Spleen (tissue), 11 donors: ENCODE results near the gene NLRP14. TPM values are rescaled to one million over a fixed set of nuclear protein-coding genes. Genes with fewer than 3 reads are reported as not detected.

ENCODE experiments used
- DNase-seq: peaks from one replicate; pipeline ENCODE4 v3.0.0-alpha.2; 2020
- H3K27ac ChIP-seq, 8 donors: fragments of 200-600 bp; sonication (generic) in 7 of 8; 1 replicate in 4 of 8; 2 replicates in 4 of 8; pipeline versions ENCODE4 v1.5.0 to v1.8.0; 2016 to 2021; ENCODE audit warnings: inconsistent platforms in 4 of 8, mild to moderate bottlenecking in 4 of 8, moderate library complexity in 1 of 8
- H3K27me3 ChIP-seq, 7 donors: fragments of 200-600 bp; sonication (generic) in 6 of 7; replicated peaks in 1 of 7; 1 replicate in 4 of 7; 2 replicates in 3 of 7; pipeline versions ENCODE4 v1.5.0 to v1.8.0; 2016 to 2021; ENCODE audit warnings: inconsistent platforms in 3 of 7, mild to moderate bottlenecking in 1 of 7
- H3K36me3 ChIP-seq, 6 donors: fragments of 200-600 bp; sonication (generic) in 5 of 6; 1 replicate in 4 of 6; 2 replicates in 2 of 6; pipeline versions ENCODE4 v1.5.0 to v1.8.0; 2016 to 2021; ENCODE audit warnings: inconsistent platforms in 2 of 6
- H3K4me1 ChIP-seq, 6 donors: fragments of 200-600 bp; sonication (generic) in 5 of 6; 1 replicate in 3 of 6; 2 replicates in 3 of 6; pipeline versions ENCODE4 v1.5.0 to v1.8.0; 2016 to 2021; ENCODE audit warnings: inconsistent platforms in 3 of 6
- H3K4me3 ChIP-seq, 8 donors: fragments of 200-600 bp; sonication (generic) in 7 of 8; 1 replicate in 4 of 8; 2 replicates in 4 of 8; pipeline versions ENCODE4 v1.5.0 to v1.8.0; 2016 to 2021; ENCODE audit warnings: inconsistent platforms in 4 of 8, mild to moderate bottlenecking in 4 of 8, moderate library complexity in 2 of 8
- H3K9me3 ChIP-seq, 8 donors: fragments of 200-600 bp; sonication (generic) in 7 of 8; 1 replicate in 4 of 8; 2 replicates in 4 of 8; pipeline versions ENCODE4 v1.5.0 to v1.8.0; 2016 to 2021; ENCODE audit warnings: inconsistent platforms in 4 of 8
- POLR2A ChIP-seq, 3 donors: fragments of 450-650 bp; IDR thresholded peaks; one replicate each; pipeline ENCODE4 v1.5.1; 2017; ENCODE audit warnings: antibody characterized with exemption in 3 of 3, mild to moderate bottlenecking in 1 of 3
- POLR2AphosphoS5 ChIP-seq, 3 donors: sonication (generic); formaldehyde crosslinking; IDR thresholded peaks; one replicate each; pipeline ENCODE4 v1.5.1; 2017; ENCODE audit warnings: antibody characterized with exemption in 3 of 3
- WGBS, 5 donors: extraction: QIAGEN DNeasy Blood & Tissue Kit in 3 of 5; methylation state at CpG; one replicate each; pipeline versions ENCODE4 v1.1.5 to v1.1.7; 2013 to 2018; 5-methylcytosine and 5-hydroxymethylcytosine counted together
- intact Hi-C: fragments of 100-400 bp; cut with DNase I; formaldehyde crosslinking; loops from one replicate; pipeline ENCODE4 v1.15.0; 2023; ENCODE audit warnings: low total_unique reads
- polyA plus RNA-seq, 3 donors: library from polyadenylated mRNA; stranded (reverse); fragments of 200-250 nt; gene quantifications; one replicate each; pipeline ENCODE4 v1.2.1, GENCODE V29; 2013
- total RNA-seq, 7 donors: library from RNA; depleted of rRNA in 3 of 7; stranded (reverse); fragments of >200 nt in 3 of 7; fragmentation: NEBNext Ultra II Directional in 4 of 7; extraction: Animal tissue kit (Norgen Biotek cat#: 25700) in 4 of 7; gene quantifications; one replicate each; pipeline versions ENCODE4 v1.1.0 to v1.2.1, GENCODE V29; 2016 to 2021
- TF ChIP-seq, protein P1 (sequence below), 11 experiments: fragments of 200-600 bp in 7 of 11; fragments of 450-650 bp in 4 of 11; sonication (generic) in 4 of 11; IDR thresholded peaks in 8 of 11; conservative IDR thresholded peaks in 3 of 11; 1 replicate in 7 of 11; 2 replicates in 4 of 11; pipeline versions ENCODE4 v1.4.0 to v1.8.0; 2016 to 2021; ENCODE audit warnings: antibody characterized with exemption in 11 of 11, inconsistent platforms in 4 of 11, mild to moderate bottlenecking in 1 of 11
- donor health status: healthy with polysubstance abuse.
- donor health status: DM: no; HTN: no; CAD: no; lungs with moderate emphysema.
- donor health status: DM: no; HTN: no; CAD: no.
- donor health status: Bipolar disorder and iron deficiency.
- donor health status: healthy.
- donor health status: DM: no; HTN: no; CAD: no.
- donor health status: DM: yes; HTN: yes; CAD: no.

NLRP14 gene
- total and polyA plus RNA-seq, 10 donors: 0.02 to 1.5 (median 0.28) TPM; not detected in 2

DNA sequence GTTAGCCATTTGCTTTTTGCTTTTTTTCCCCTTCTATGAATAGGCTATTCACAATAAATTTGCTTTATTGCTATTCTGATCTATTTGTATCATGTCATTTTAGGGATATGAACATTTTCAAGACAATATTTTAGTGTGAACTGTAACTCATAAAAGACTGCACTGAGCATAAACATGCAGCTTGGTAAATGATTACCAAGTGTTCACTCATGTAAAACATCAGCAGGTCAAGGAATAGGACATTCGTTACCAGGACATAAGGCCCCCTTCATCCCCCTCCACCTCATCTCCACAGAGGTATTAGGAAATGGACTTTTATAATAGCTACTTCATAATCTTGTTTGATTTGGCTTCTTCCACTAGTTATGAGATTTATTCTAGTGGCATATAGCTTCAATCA is 12.4 kb downstream of the NLRP14 start:
- 0 to 42% (median 4%) methylated on average over 1 of the region's 1 CpG for WGBS, 5 donors
- intact Hi-C loops: no loop called here
- Histone ChIP-seq H3K27ac (no peak overlapping the region), H3K4me1 (no peaks in the 10 kb centered on the region), H3K4me3 (no peak overlapping the region), H3K36me3 (no peaks in the 10 kb centered on the region), H3K9me3 (no peaks in the 10 kb centered on the region), H3K27me3 (no peaks in the 10 kb centered on the region)
- TF ChIP-seq, protein P1, sequence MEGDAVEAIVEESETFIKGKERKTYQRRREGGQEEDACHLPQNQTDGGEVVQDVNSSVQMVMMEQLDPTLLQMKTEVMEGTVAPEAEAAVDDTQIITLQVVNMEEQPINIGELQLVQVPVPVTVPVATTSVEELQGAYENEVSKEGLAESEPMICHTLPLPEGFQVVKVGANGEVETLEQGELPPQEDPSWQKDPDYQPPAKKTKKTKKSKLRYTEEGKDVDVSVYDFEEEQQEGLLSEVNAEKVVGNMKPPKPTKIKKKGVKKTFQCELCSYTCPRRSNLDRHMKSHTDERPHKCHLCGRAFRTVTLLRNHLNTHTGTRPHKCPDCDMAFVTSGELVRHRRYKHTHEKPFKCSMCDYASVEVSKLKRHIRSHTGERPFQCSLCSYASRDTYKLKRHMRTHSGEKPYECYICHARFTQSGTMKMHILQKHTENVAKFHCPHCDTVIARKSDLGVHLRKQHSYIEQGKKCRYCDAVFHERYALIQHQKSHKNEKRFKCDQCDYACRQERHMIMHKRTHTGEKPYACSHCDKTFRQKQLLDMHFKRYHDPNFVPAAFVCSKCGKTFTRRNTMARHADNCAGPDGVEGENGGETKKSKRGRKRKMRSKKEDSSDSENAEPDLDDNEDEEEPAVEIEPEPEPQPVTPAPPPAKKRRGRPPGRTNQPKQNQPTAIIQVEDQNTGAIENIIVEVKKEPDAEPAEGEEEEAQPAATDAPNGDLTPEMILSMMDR (IDR thresholded peaks at IDR 0.05 in 8 of 11, conservative IDR thresholded peaks at IDR 0.05 in 3 of 11): no peak
- TF ChIP-seq POLR2AphosphoS5 (IDR thresholded peaks at IDR 0.05) (no peak), POLR2A (IDR thresholded peaks at IDR 0.05) (no peak)
- DNase-seq: no peak

DNA sequence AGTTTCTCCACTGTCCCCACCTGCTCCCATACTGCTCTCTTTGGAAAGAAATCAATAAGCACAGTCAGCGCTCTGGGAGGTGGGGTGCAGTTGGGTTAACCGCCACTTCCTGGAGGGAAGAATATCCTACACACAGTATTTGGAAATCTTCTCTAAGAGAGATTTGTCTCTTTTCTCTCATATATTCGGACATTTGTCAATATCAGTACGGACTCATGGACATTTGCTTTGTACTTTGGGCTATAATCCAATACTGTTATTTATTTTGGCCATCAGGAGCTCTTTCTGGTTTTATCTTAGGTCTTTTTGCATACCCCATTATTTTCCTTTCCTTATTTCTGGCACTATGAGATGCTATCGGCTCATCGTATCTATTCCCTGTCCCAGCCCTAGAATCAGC is 13.7 kb downstream of the NLRP14 start:
- intact Hi-C loops: no loop called here
- DNase-seq: no peak
- H3K9me3 ChIP-seq: no peaks in the 10 kb centered on the region
- no peak overlapping the region for H3K4me3 ChIP-seq
- no peaks in the 10 kb centered on the region for H3K27me3 ChIP-seq
- TF ChIP-seq, protein P1 (IDR thresholded peaks at IDR 0.05 in 8 of 11, conservative IDR thresholded peaks at IDR 0.05 in 3 of 11): no peak
- no peak for TF ChIP-seq POLR2AphosphoS5 (IDR thresholded peaks at IDR 0.05)
- no peak for TF ChIP-seq POLR2A (IDR thresholded peaks at IDR 0.05)
- 82 to 95% (median 90%) methylated on average over 6 of the region's 6 CpGs for WGBS, 5 donors
- no peak overlapping the region for H3K27ac ChIP-seq
- no peaks in the 10 kb centered on the region for H3K36me3 ChIP-seq
- H3K4me1 ChIP-seq: no peaks in the 10 kb centered on the region

DNA sequence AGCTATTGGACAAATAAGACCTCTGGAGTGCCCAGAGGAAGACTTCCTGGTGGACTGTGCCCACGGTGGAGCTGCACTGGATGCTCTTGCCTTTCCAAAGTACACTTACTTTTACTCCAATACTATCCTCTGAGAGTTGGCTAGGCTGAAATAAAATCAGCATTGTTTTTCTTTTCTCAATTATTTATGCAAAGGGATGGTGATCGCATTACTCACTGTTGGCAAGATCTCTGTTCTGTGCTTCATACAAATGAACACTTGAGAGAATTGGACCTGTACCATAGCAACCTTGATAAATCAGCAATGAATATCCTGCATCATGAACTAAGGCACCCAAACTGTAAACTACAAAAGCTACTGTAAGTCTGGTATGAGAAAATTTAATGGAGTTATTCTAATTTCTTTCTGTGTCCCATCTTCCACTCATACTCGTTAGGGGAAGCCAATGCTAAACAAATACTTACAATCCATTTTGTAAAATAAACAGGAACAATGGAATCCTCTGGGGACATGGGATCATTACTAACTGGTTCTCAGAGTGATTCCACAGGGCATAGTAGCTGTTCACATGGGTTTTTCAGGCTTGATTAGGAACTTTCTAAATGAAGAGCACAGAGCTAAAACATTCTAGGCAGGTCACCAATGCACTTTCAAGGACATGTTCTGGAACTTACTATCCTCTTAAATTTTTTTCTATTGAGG is 26.3 kb downstream of the NLRP14 start:
- H3K27me3 ChIP-seq: no peaks in the 10 kb centered on the region
- intact Hi-C loops: no loop called here
- no peak overlapping the region for H3K4me3 ChIP-seq
- H3K27ac ChIP-seq: no peak overlapping the region
- no peaks in the 10 kb centered on the region for H3K36me3 ChIP-seq
- H3K9me3 ChIP-seq: no peaks in the 10 kb centered on the region
- TF ChIP-seq, protein P1 (IDR thresholded peaks at IDR 0.05 in 8 of 11, conservative IDR thresholded peaks at IDR 0.05 in 3 of 11): no peak
- TF ChIP-seq POLR2AphosphoS5 (IDR thresholded peaks at IDR 0.05) (no peak), POLR2A (IDR thresholded peaks at IDR 0.05) (no peak)
- 67 to 84% (median 71%) methylated on average over 3 of the region's 3 CpGs for WGBS, 5 donors
- no peaks in the 10 kb centered on the region for H3K4me1 ChIP-seq
- no peak for DNase-seq

- no peaks in the 10 kb centered on the region for H3K4me1 ChIP-seq
- intact Hi-C loops: no loop called here
- H3K9me3 ChIP-seq: no peaks in the 10 kb centered on the region
- no peak for DNase-seq
- 70 to 95% (median 88%) methylated on average over 1 of the region's 1 CpG for WGBS, 5 donors
- H3K36me3 ChIP-seq: no peaks in the 10 kb centered on the region
- no peak overlapping the region for H3K27ac ChIP-seq
- no peaks in the 10 kb centered on the region for H3K27me3 ChIP-seq
- TF ChIP-seq POLR2A (IDR thresholded peaks at IDR 0.05) (no peak), POLR2AphosphoS5 (IDR thresholded peaks at IDR 0.05) (no peak)
- TF ChIP-seq, protein P1 (IDR thresholded peaks at IDR 0.05 in 8 of 11, conservative IDR thresholded peaks at IDR 0.05 in 3 of 11): no peak
- H3K4me3 ChIP-seq: no peak overlapping the region
These were observed 29.9 kb downstream of the NLRP14 start for GRCh38 chr11:7050191-7050590.
